MG63 (cell line): ENCODE data around the gene NRCAM. TPM values are rescaled to one million over a fixed set of nuclear protein-coding genes. Genes with fewer than 3 reads are reported as not detected.

ENCODE experiments used
- DNase-seq: peaks from one replicate; pipeline ENCODE4 v3.0.0-alpha.2; 2020
- H3K27me3 ChIP-seq: fragments of 250-450 bp; sonication (Bioruptor Pico); 2 replicates; pipeline ENCODE4 v1.5.1; 2020; ENCODE audit warnings: mild to moderate bottlenecking, moderate library complexity
- H3K36me3 ChIP-seq: fragments of 250-450 bp; sonication (Bioruptor Pico); 2 replicates; pipeline ENCODE4 v1.5.1; 2020; ENCODE audit warnings: mild to moderate bottlenecking, moderate library complexity
- H3K4me3 ChIP-seq: fragments of 250-450 bp; sonication (Bioruptor Pico); 2 replicates; pipeline ENCODE4 v1.5.1; 2020; ENCODE audit warnings: mild to moderate bottlenecking, moderate library complexity
- H3K9me3 ChIP-seq: fragments of 250-450 bp; sonication (Bioruptor Pico); 2 replicates; pipeline ENCODE4 v1.5.1; 2020; ENCODE audit warnings: mild to moderate bottlenecking, moderate library complexity
- total RNA-seq: library from RNA; depleted of rRNA; stranded (reverse); fragments of >200 nt; shearing (Covaris generic); gene quantifications from 2 replicates; pipeline ENCODE4 v1.2.3, GENCODE V29; 2014; ENCODE audit warnings: low replicate concordance

NRCAM gene
- total RNA-seq, 1 experiment from 2014 or later, result 0.79 TPM

- no peaks in the 10 kb centered on the region for H3K36me3 ChIP-seq
- no peak overlapping the region for H3K4me3 ChIP-seq
- H3K9me3 ChIP-seq, result no peaks in the 10 kb centered on the region
- DNase-seq, result no peak
- no peaks in the 10 kb centered on the region for H3K27me3 ChIP-seq
These were observed 331.4 kb downstream of the NRCAM start for GRCh38 chr7:108124820-108125219.

- no peak overlapping the region for H3K4me3 ChIP-seq
- DNase-seq, result no peak
- H3K36me3 ChIP-seq, result no peaks in the 10 kb centered on the region
- no peaks in the 10 kb centered on the region for H3K27me3 ChIP-seq
- H3K9me3 ChIP-seq, result no peaks in the 10 kb centered on the region
These were observed 334.1 kb downstream of the NRCAM start for GRCh38 chr7:108122181-108122580.

GRCh38 chr7:108120933-108121332, 335.3 kb downstream of the NRCAM start:
- Histone ChIP-seq H3K27me3 (no peaks in the 10 kb centered on the region), H3K36me3 (no peaks in the 10 kb centered on the region), H3K9me3 (no peaks in the 10 kb centered on the region), H3K4me3 (no peak overlapping the region)
- no peak for DNase-seq

- no peak overlapping the region for H3K4me3 ChIP-seq
- no peaks in the 10 kb centered on the region for H3K27me3 ChIP-seq
- H3K36me3 ChIP-seq, result no peaks in the 10 kb centered on the region
- no peaks in the 10 kb centered on the region for H3K9me3 ChIP-seq
- no peak for DNase-seq
These were observed 336.0 kb downstream of the NRCAM start for GRCh38 chr7:108120196-108120595.

GRCh38 chr7:108118959-108119358, 337.3 kb downstream of the NRCAM start:
- H3K4me3 ChIP-seq, result no peak overlapping the region
- DNase-seq, result no peak
- H3K36me3 ChIP-seq, result no peaks in the 10 kb centered on the region
- H3K27me3 ChIP-seq, result no peaks in the 10 kb centered on the region
- H3K9me3 ChIP-seq, result no peaks in the 10 kb centered on the region

- Histone ChIP-seq H3K9me3 (no peaks in the 10 kb centered on the region), H3K27me3 (no peaks in the 10 kb centered on the region), H3K4me3 (no peak overlapping the region), H3K36me3 (no peaks in the 10 kb centered on the region)
- no peak for DNase-seq
These were observed 342.0 kb downstream of the NRCAM start for GRCh38 chr7:108114117-108114841.

GRCh38 chr7:108112683-108113082, 343.6 kb downstream of the NRCAM start:
- Histone ChIP-seq H3K36me3 (no peaks in the 10 kb centered on the region), H3K27me3 (no peaks in the 10 kb centered on the region), H3K9me3 (no peaks in the 10 kb centered on the region), H3K4me3 (no peak overlapping the region)
- no peak for DNase-seq

- H3K36me3 ChIP-seq, result no peaks in the 10 kb centered on the region
- no peaks in the 10 kb centered on the region for H3K27me3 ChIP-seq
- DNase-seq, result no peak
- no peak overlapping the region for H3K4me3 ChIP-seq
- H3K9me3 ChIP-seq, result no peaks in the 10 kb centered on the region
These were observed 346.9 kb downstream of the NRCAM start for GRCh38 chr7:108109221-108109908.

- no peak for DNase-seq
- Histone ChIP-seq H3K27me3 (no peaks in the 10 kb centered on the region), H3K36me3 (no peaks in the 10 kb centered on the region), H3K9me3 (no peaks in the 10 kb centered on the region), H3K4me3 (no peak overlapping the region)
These were observed 348.1 kb downstream of the NRCAM start for GRCh38 chr7:108108131-108108530.

- H3K36me3 ChIP-seq, result no peaks in the 10 kb centered on the region
- H3K4me3 ChIP-seq, result no peak overlapping the region
- H3K27me3 ChIP-seq, result no peaks in the 10 kb centered on the region
- no peak for DNase-seq
- no peaks in the 10 kb centered on the region for H3K9me3 ChIP-seq
These were observed 351.9 kb downstream of the NRCAM start for GRCh38 chr7:108104324-108104723.

- Histone ChIP-seq H3K27me3 (no peaks in the 10 kb centered on the region), H3K9me3 (no peaks in the 10 kb centered on the region), H3K4me3 (no peak overlapping the region), H3K36me3 (no peaks in the 10 kb centered on the region)
- DNase-seq, result no peak
These were observed 352.5 kb downstream of the NRCAM start for GRCh38 chr7:108103558-108104298.

- no peak for DNase-seq
- H3K4me3 ChIP-seq, result no peak overlapping the region
- no peaks in the 10 kb centered on the region for H3K36me3 ChIP-seq
- H3K9me3 ChIP-seq, result no peaks in the 10 kb centered on the region
- H3K27me3 ChIP-seq, result no peaks in the 10 kb centered on the region
These were observed 353.4 kb downstream of the NRCAM start for GRCh38 chr7:108102671-108103312.

- DNase-seq, result no peak
- no peaks in the 10 kb centered on the region for H3K36me3 ChIP-seq
- no peaks in the 10 kb centered on the region for H3K27me3 ChIP-seq
- no peak overlapping the region for H3K4me3 ChIP-seq
- no peaks in the 10 kb centered on the region for H3K9me3 ChIP-seq
These were observed 354.5 kb downstream of the NRCAM start for GRCh38 chr7:108101759-108102158.

- Histone ChIP-seq H3K4me3 (no peak overlapping the region), H3K9me3 (no peaks in the 10 kb centered on the region), H3K36me3 (no peaks in the 10 kb centered on the region), H3K27me3 (no peaks in the 10 kb centered on the region)
- DNase-seq, result no peak
These were observed 356.5 kb downstream of the NRCAM start for GRCh38 chr7:108099713-108100112.

GRCh38 chr7:108097703-108098102, 358.5 kb downstream of the NRCAM start:
- no peak overlapping the region for H3K4me3 ChIP-seq
- H3K9me3 ChIP-seq, result no peaks in the 10 kb centered on the region
- H3K36me3 ChIP-seq, result no peaks in the 10 kb centered on the region
- no peak for DNase-seq
- no peaks in the 10 kb centered on the region for H3K27me3 ChIP-seq
